Activated CD4-positive, alpha-beta T cell treated with anti-CD3 and anti-CD28 coated beads, Interleukin-2, amount 10 ng/mL, durations not matched to agents 7 days and 5 days (primary cell): ENCODE measurements around the gene SPON2. TPM values are rescaled to one million over a fixed set of nuclear protein-coding genes. Genes with fewer than 3 reads are reported as not detected.

Experiments
- CTCF ChIA-PET: fragments of 350-600 bp; sonication (Branson Sonifier 250); formaldehyde crosslinking; loops from one replicate; lab custom pipeline; 2021; ENCODE audit warnings: antibody characterized with exemption; lab: Charles Lee
- POLR2A ChIA-PET: fragments of 350-600 bp; sonication (Branson Sonifier 250); formaldehyde crosslinking; loops from one replicate; lab custom pipeline; 2021; ENCODE audit warnings: antibody characterized with exemption; lab: Charles Lee
- DNase-seq: peaks from one replicate; pipeline ENCODE4 v3.0.0-alpha.2; 2020
- H3K27ac Mint-ChIP-seq: one replicate; pipeline ENCODE4 v1.8.0; 2021; ENCODE audit warnings: mild to moderate bottlenecking, moderate library complexity, mixed read lengths
- H3K27me3 Mint-ChIP-seq: one replicate; pipeline ENCODE4 v1.8.0; 2021; ENCODE audit warnings: mixed read lengths
- H3K36me3 Mint-ChIP-seq: one replicate; pipeline ENCODE4 v1.8.0; 2021; ENCODE audit warnings: low read depth, mixed read lengths
- H3K4me1 Mint-ChIP-seq: one replicate; pipeline ENCODE4 v1.8.0; 2021; ENCODE audit warnings: mixed read lengths
- H3K4me3 Mint-ChIP-seq: one replicate; pipeline ENCODE4 v1.8.0; 2021; ENCODE audit warnings: mild to moderate bottlenecking, moderate library complexity, mixed read lengths
- H3K9me3 Mint-ChIP-seq: one replicate; pipeline ENCODE4 v1.8.0; 2021; ENCODE audit warnings: mixed read lengths
- total RNA-seq, 2 experiments: library from RNA; stranded (reverse); gene quantifications; one replicate each; pipeline ENCODE4 v1.2.3, GENCODE V29; 2021

Gene SPON2
- total RNA-seq, 2 experiments from 2014 or later = 21.5 to 28.3 TPM

DNA sequence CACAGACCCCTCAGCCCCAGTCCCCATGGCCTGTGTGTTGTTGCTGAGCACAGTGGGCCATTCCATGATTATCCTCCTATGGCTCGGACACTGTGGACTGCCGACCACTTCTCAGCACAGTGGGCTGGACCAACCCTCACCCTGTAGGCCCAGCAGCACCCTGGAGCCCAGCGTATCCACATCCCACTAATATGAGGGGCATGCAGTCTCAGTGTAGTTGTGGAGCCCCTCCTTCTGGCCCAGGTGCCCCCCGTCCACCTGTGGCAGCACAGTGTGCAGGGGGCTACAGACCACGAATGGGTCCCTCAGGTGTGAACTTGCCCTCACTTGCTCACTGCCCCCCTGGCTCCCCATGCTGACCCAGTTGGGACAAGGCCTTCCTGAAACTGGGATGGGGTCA, 7.9 kb downstream of the SPON2 start:
- POLR2A ChIA-PET = no interaction called here
- H3K4me3 Mint-ChIP-seq = no peak overlapping the region
- peaks cover 10% of the 10 kb centered on the region for H3K27me3 Mint-ChIP-seq
- H3K27ac Mint-ChIP-seq = no peak overlapping the region
- H3K4me1 Mint-ChIP-seq = peaks cover 24% of the 10 kb centered on the region
- CTCF ChIA-PET = interaction anchor here (1.2 kb wide), 1 partner anchor 191 kb away, joined by 3 read pairs; no protein-coding TSS in a partner anchor
- DNase-seq = no peak
- H3K9me3 Mint-ChIP-seq = no peaks in the 10 kb centered on the region
- H3K36me3 Mint-ChIP-seq = no peaks in the 10 kb centered on the region

GRCh38 chr4:1164040-1164439, 8.3 kb downstream of the SPON2 start:
- Mint-ChIP-seq H3K27ac (no peak overlapping the region), H3K4me3 (no peak overlapping the region), H3K4me1 (peaks cover 24% of the 10 kb centered on the region), H3K36me3 (peaks cover 1% of the 10 kb centered on the region), H3K9me3 (no peaks in the 10 kb centered on the region), H3K27me3 (peaks cover 12% of the 10 kb centered on the region)
- POLR2A ChIA-PET = no interaction called here
- CTCF ChIA-PET = interaction anchor here (1.2 kb wide), 1 partner anchor 192 kb away, joined by 3 read pairs; no protein-coding TSS in a partner anchor
- DNase-seq = no peak

- Mint-ChIP-seq H3K9me3 (no peaks in the 10 kb centered on the region), H3K27ac (no peak overlapping the region), H3K4me3 (no peak overlapping the region), H3K4me1 (peaks cover 7% of the 10 kb centered on the region), H3K27me3 (peaks cover 23% of the 10 kb centered on the region), H3K36me3 (peaks cover 1% of the 10 kb centered on the region)
- ChIA-PET CTCF (interaction anchor here (0.6 kb wide), 1 partner anchor 169 kb away, joined by 5 read pairs; no protein-coding TSS in a partner anchor), POLR2A (no interaction called here)
- no peak for DNase-seq
Observed at GRCh38 chr4:1160351-1160750, 12.0 kb downstream of the SPON2 start.

GRCh38 chr4:1156069-1156468, 16.3 kb downstream of the SPON2 start:
- CTCF ChIA-PET = interaction anchor here (1.2 to 1.3 kb wide), 2 partner anchors 10 to 25 kb away, joined by 3 read pairs; no protein-coding TSS in a partner anchor
- Mint-ChIP-seq H3K9me3 (no peaks in the 10 kb centered on the region), H3K36me3 (peaks cover 1% of the 10 kb centered on the region), H3K27ac (no peak overlapping the region), H3K27me3 (peaks cover 28% of the 10 kb centered on the region), H3K4me3 (no peak overlapping the region), H3K4me1 (no peaks in the 10 kb centered on the region)
- POLR2A ChIA-PET = no interaction called here
- DNase-seq = no peak

DNA sequence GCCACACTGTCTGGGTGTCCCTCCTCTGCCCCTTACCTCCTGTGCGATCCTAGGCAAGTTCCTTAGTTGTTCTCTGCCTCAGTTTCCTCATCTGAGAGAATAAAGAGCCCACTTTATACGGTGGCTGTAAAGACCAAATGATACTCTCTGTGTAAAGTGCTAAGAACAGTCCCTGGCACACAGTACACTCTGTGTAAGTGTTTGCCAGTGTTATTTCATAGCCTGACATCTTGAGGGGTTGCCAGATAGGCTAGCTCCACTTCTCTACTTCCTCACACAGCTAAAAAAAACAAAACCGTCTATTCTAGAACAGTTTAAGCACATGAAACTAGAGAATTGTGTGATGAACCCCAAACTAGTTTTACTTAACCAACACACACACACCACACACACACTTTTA, 17.1 kb downstream of the SPON2 start:
- Mint-ChIP-seq H3K27ac (no peak overlapping the region), H3K36me3 (peaks cover 1% of the 10 kb centered on the region), H3K4me3 (no peak overlapping the region), H3K9me3 (no peaks in the 10 kb centered on the region), H3K4me1 (no peaks in the 10 kb centered on the region), H3K27me3 (peaks cover 28% of the 10 kb centered on the region)
- CTCF ChIA-PET = interaction anchor here (1.2 to 1.4 kb wide), 2 partner anchors 11 to 24 kb away, joined by 3 to 10 read pairs; no protein-coding TSS in a partner anchor
- DNase-seq = no peak
- POLR2A ChIA-PET = no interaction called here

- no peak overlapping the region for H3K27ac Mint-ChIP-seq
- CTCF ChIA-PET = interaction anchor here (1.2 to 1.4 kb wide), 2 partner anchors 12 to 23 kb away, joined by 3 to 10 read pairs; no protein-coding TSS in a partner anchor
Observed at GRCh38 chr4:1154523-1155182, 17.7 kb downstream of the SPON2 start.

DNA sequence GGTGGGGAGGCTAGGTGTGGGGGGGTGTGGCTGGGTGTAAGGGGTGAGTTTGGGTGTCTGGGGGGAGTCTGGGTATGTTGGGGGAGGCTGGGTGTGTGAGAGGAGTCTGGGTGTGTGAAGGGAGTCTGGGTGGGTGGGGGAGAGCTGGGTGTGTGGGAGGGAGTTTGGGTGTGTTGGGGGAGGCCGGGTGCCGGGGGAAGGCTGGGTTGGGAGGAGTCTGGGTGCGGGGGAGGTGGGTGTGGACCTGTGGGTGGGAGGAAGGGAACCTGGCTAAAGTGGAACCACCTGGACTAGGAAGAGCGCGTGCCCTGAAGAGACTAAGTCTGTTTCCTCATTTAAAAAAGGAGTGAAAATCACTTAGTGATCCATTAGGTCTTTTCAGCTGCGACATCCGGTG, 18.3 kb downstream of the SPON2 start:
- no peak for DNase-seq
- CTCF ChIA-PET = interaction anchor here (1.4 kb wide), 1 partner anchor 12 kb away, joined by 10 read pairs; no protein-coding TSS in a partner anchor

More at GRCh38 chr4:1154523-1155182, 17.7 kb downstream of the SPON2 start:
- POLR2A ChIA-PET = no interaction called here
- peaks cover 2% of the 10 kb centered on the region for H3K36me3 Mint-ChIP-seq
- no peaks in the 10 kb centered on the region for H3K9me3 Mint-ChIP-seq
- H3K4me1 Mint-ChIP-seq = no peaks in the 10 kb centered on the region
- H3K4me3 Mint-ChIP-seq = no peak overlapping the region
- no peak for DNase-seq
- peaks cover 25% of the 10 kb centered on the region for H3K27me3 Mint-ChIP-seq

GRCh38 chr4:1153567-1154090, 18.8 kb downstream of the SPON2 start:
- ChIA-PET CTCF (no interaction called here), POLR2A (no interaction called here)
- Mint-ChIP-seq H3K27ac (no peak overlapping the region), H3K36me3 (peaks cover 2% of the 10 kb centered on the region), H3K9me3 (no peaks in the 10 kb centered on the region), H3K4me3 (no peak overlapping the region), H3K4me1 (no peaks in the 10 kb centered on the region), H3K27me3 (peaks cover 22% of the 10 kb centered on the region)
- DNase-seq = no peak

More for the DNA sequence above, 18.3 kb downstream of the SPON2 start:
- H3K27me3 Mint-ChIP-seq = peaks cover 23% of the 10 kb centered on the region
- POLR2A ChIA-PET = no interaction called here
- no peaks in the 10 kb centered on the region for H3K4me1 Mint-ChIP-seq
- H3K4me3 Mint-ChIP-seq = no peak overlapping the region
- H3K27ac Mint-ChIP-seq = no peak overlapping the region
- peaks cover 3% of the 10 kb centered on the region for H3K36me3 Mint-ChIP-seq
- no peaks in the 10 kb centered on the region for H3K9me3 Mint-ChIP-seq

GRCh38 chr4:1152290-1152689, 20.1 kb downstream of the SPON2 start:
- H3K27me3 Mint-ChIP-seq = peaks cover 11% of the 10 kb centered on the region

DNA sequence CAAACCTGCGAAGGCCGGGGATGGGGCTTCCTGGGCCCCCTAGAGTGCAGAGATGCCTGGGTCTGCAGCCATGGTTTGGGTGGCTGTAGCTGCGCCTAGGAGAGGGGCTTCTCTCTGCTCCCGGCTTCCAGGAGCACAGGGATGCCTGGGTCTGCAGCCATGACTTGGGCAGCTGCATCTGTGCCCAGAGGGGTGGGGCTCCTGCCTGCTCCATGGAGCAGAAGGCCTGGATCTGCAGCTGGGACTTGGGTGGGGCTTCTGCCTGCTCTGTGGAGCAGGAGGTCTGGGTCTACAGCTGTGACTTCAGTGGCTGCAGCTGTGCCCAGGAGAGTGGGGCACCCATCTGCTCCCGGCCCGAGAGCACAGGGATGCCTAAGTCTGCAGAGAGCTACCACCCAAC, 20.8 kb downstream of the SPON2 start:
- POLR2A ChIA-PET = no interaction called here
- peaks cover 9% of the 10 kb centered on the region for H3K27me3 Mint-ChIP-seq
- DNase-seq = no peak

More at GRCh38 chr4:1152290-1152689, 20.1 kb downstream of the SPON2 start:
- POLR2A ChIA-PET = no interaction called here
- no peak for DNase-seq
- H3K27ac Mint-ChIP-seq = no peak overlapping the region
- CTCF ChIA-PET = interaction anchor here (1.0 kb wide), 2 partner anchors 14 to 22 kb away, joined by 4 read pairs; no protein-coding TSS in a partner anchor
- no peak overlapping the region for H3K4me3 Mint-ChIP-seq
- no peaks in the 10 kb centered on the region for H3K4me1 Mint-ChIP-seq
- no peaks in the 10 kb centered on the region for H3K9me3 Mint-ChIP-seq
- peaks cover 2% of the 10 kb centered on the region for H3K36me3 Mint-ChIP-seq

GRCh38 chr4:1150875-1151274, 21.5 kb downstream of the SPON2 start:
- Mint-ChIP-seq H3K4me3 (no peak overlapping the region), H3K4me1 (no peaks in the 10 kb centered on the region), H3K9me3 (no peaks in the 10 kb centered on the region), H3K27ac (no peak overlapping the region), H3K27me3 (peaks cover 9% of the 10 kb centered on the region), H3K36me3 (peaks cover 2% of the 10 kb centered on the region)
- no peak for DNase-seq
- ChIA-PET CTCF (interaction anchor here (1.1 to 1.4 kb wide), 2 partner anchors 15 to 117 kb away, joined by 4 read pairs; no protein-coding TSS in a partner anchor), POLR2A (no interaction called here)

More for the DNA sequence above, 20.8 kb downstream of the SPON2 start:
- Mint-ChIP-seq H3K36me3 (peaks cover 2% of the 10 kb centered on the region), H3K27ac (no peak overlapping the region), H3K4me3 (no peak overlapping the region), H3K4me1 (no peaks in the 10 kb centered on the region), H3K9me3 (no peaks in the 10 kb centered on the region)
- CTCF ChIA-PET = interaction anchor here (1.0 kb wide), 1 partner anchor 14 kb away, joined by 4 read pairs; no protein-coding TSS in a partner anchor

DNA sequence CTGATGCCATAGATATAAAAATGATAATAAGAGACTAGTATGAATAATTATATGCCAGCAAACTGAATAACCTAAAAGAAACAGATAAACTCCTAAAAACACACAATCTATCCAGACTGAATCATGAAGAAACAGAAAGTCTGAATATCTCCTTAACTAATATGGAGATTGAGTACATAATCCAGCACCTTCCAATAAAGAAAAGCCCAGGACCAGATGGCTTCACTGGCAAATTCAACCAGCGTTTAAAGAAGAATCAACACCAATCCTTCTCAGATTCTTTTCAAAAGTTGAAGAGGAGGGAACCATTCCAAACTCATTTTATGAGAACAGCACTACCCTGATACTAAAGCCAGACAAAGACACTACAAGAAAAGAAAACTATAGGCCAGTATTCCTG, 32.5 kb downstream of the SPON2 start:
- ChIA-PET CTCF (no interaction called here), POLR2A (no interaction called here)
- DNase-seq = no peak
- H3K4me3 Mint-ChIP-seq = no peak overlapping the region
- peaks cover 7% of the 10 kb centered on the region for H3K36me3 Mint-ChIP-seq
- H3K9me3 Mint-ChIP-seq = no peaks in the 10 kb centered on the region
- peaks cover 28% of the 10 kb centered on the region for H3K4me1 Mint-ChIP-seq
- H3K27ac Mint-ChIP-seq = no peak overlapping the region
- H3K27me3 Mint-ChIP-seq = peaks cover 34% of the 10 kb centered on the region

- Mint-ChIP-seq H3K27ac (peak overlapping the region; percentile 85), H3K4me3 (peak overlapping the region; percentile 64), H3K9me3 (no peaks in the 10 kb centered on the region), H3K4me1 (peaks cover 28% of the 10 kb centered on the region), H3K27me3 (peaks cover 26% of the 10 kb centered on the region), H3K36me3 (peaks cover 7% of the 10 kb centered on the region)
- DNase-seq = no peak
- ChIA-PET CTCF (interaction anchor here (1.0 to 1.1 kb wide), 2 partner anchors 9 to 17 kb away, joined by 3 to 4 read pairs; no protein-coding TSS in a partner anchor), POLR2A (no interaction called here)
Observed at GRCh38 chr4:1137850-1138249, 34.5 kb downstream of the SPON2 start.
